Stimulated activated CD4-positive, alpha-beta T cell treated with anti-CD3 and anti-CD28 coated beads, Interleukin-15, amount 100 ng/mL, for 48 hours (primary cell): ENCODE data around the gene LPIN2.
A peak's percentile ranks its signal among the peaks of the same experiment; 100 is the strongest.
"Not testable (repeated sequence)": the region's sequence is repeated elsewhere in the genome, so short reads cannot be mapped to it uniquely, and the experiment has no call there.

Experiments used
- DNase-seq, 2 donors: peaks; one replicate each; pipeline ENCODE4 v3.0.0-alpha.2; 2020; ENCODE audit warnings: low read depth in 2 of 2

Gene LPIN2

GRCh38 chr18:3046216-3046808 lies 33.4 kb upstream of the LPIN2 start:
- peak in 1 of 2 donors; percentile 14 for DNase-seq

- DNase-seq, result no peak
Measured at GRCh38 chr18:3044931-3045698, 32.2 kb upstream of the LPIN2 start.

- no peak for DNase-seq
Measured at GRCh38 chr18:3042379-3042778, 29.4 kb upstream of the LPIN2 start.

GRCh38 chr18:3041843-3042242 lies 28.9 kb upstream of the LPIN2 start:
- DNase-seq, result no peak

- DNase-seq, result no peak
Measured at GRCh38 chr18:3040881-3041280, 27.9 kb upstream of the LPIN2 start.

- DNase-seq, result no peak
Measured at GRCh38 chr18:3040173-3040572, 27.2 kb upstream of the LPIN2 start.

GRCh38 chr18:3037423-3037915 lies 24.5 kb upstream of the LPIN2 start:
- DNase-seq, result no peak

GRCh38 chr18:3036108-3036507 lies 23.2 kb upstream of the LPIN2 start:
- DNase-seq, result no peak

GRCh38 chr18:3035635-3036034 lies 22.7 kb upstream of the LPIN2 start:
- no peak for DNase-seq

GRCh38 chr18:3032721-3033120 lies 19.8 kb upstream of the LPIN2 start:
- DNase-seq, result no peak

GRCh38 chr18:3029215-3029952 lies 16.4 kb upstream of the LPIN2 start:
- no peak for DNase-seq

GRCh38 chr18:3028115-3028514 lies 15.2 kb upstream of the LPIN2 start:
- not testable (repeated sequence) for DNase-seq

- DNase-seq, result no peak
Measured at GRCh38 chr18:3027370-3027891, 14.5 kb upstream of the LPIN2 start.

GRCh38 chr18:3025544-3025943 lies 12.6 kb upstream of the LPIN2 start:
- no peak for DNase-seq

GRCh38 chr18:3023603-3024002 lies 10.7 kb upstream of the LPIN2 start:
- DNase-seq, result not testable (repeated sequence)

- no peak for DNase-seq
Measured at GRCh38 chr18:3016585-3017297, 3.8 kb upstream of the LPIN2 start.

GRCh38 chr18:3015851-3016250 lies 2.9 kb upstream of the LPIN2 start:
- no peak for DNase-seq

- DNase-seq, result no peak
Measured at GRCh38 chr18:3015204-3015592, 2.3 kb upstream of the LPIN2 start.

- no peak for DNase-seq
Measured at GRCh38 chr18:3014503-3015203, 1.7 kb upstream of the LPIN2 start.

GRCh38 chr18:3012136-3013023 lies 564 bp downstream of the LPIN2 start:
- DNase-seq, result peak in 1 of 2 donors; percentile 28
